DND-41 (cell line): ENCODE measurements around the gene GALNT5.
"Not testable (repeated sequence)": the region's sequence is repeated elsewhere in the genome, so short reads cannot be mapped to it uniquely, and the experiment has no call there.

Experiments
- ATAC-seq: fragments of 200-7000 bp; cut with Tn5 transposase; 3 replicates; pipeline ENCODE4 v1.9.1; 2021; ENCODE audit warnings: low read depth; ENCODE audit not compliant: insufficient read depth
- DNase-seq: peaks from one replicate; pipeline ENCODE4 v3.0.0-alpha.2; 2020
- H2AFZ ChIP-seq: 2 replicates; pipeline ENCODE4 v1.6.0; 2012; ENCODE audit warnings: low read depth, low read length
- H3K27ac ChIP-seq: 2 replicates; pipeline ENCODE4 v1.5.1; 2012; ENCODE audit warnings: low read length, inconsistent platforms
- H3K27me3 ChIP-seq: fragments of 200-600 bp; sonication (generic); 2 replicates; pipeline ENCODE4 v1.6.0; 2012; ENCODE audit warnings: low read length, mild to moderate bottlenecking, inconsistent platforms; ENCODE audit not compliant: insufficient read depth, poor library complexity
- H3K36me3 ChIP-seq: 2 replicates; pipeline ENCODE4 v1.5.1; 2012; ENCODE audit warnings: low read length, inconsistent platforms; ENCODE audit not compliant: insufficient read depth
- H3K4me1 ChIP-seq: 2 replicates; pipeline ENCODE4 v1.5.1; 2012; ENCODE audit warnings: mild to moderate bottlenecking, low read length; ENCODE audit not compliant: insufficient read depth
- H3K4me2 ChIP-seq: 2 replicates; pipeline ENCODE4 v1.6.0; 2012; ENCODE audit warnings: mild to moderate bottlenecking, moderate library complexity, low read length, inconsistent platforms; ENCODE audit not compliant: insufficient read depth
- H3K4me3 ChIP-seq, 2 experiments: fragments of 200-600 bp in 1 of 2; shearing (Covaris generic) in 1 of 2; 2 replicates each; pipeline ENCODE4 v1.5.1; 2012 to 2016; ENCODE audit warnings: inconsistent platforms in 2 of 2, low read length in 2 of 2, mild to moderate bottlenecking in 2 of 2, low read depth in 1 of 2, moderate library complexity in 1 of 2
- H3K79me2 ChIP-seq: 2 replicates; pipeline ENCODE4 v1.6.0; 2012; ENCODE audit warnings: low read length, inconsistent platforms; ENCODE audit not compliant: insufficient read depth
- H3K9ac ChIP-seq: 2 replicates; pipeline ENCODE4 v1.6.0; 2012; ENCODE audit warnings: low read depth, mild to moderate bottlenecking, inconsistent platforms, low read length, moderate library complexity
- H3K9me3 ChIP-seq: 2 replicates; pipeline ENCODE4 v1.5.1; 2012; ENCODE audit warnings: low read length, moderate library complexity, mild to moderate bottlenecking, inconsistent platforms; ENCODE audit not compliant: insufficient read depth, severe bottlenecking
- H4K20me1 ChIP-seq: 2 replicates; pipeline ENCODE4 v1.6.0; 2012; ENCODE audit warnings: low read length; ENCODE audit not compliant: insufficient read depth
- EZH2 ChIP-seq: IDR thresholded peaks from 3 replicates; pipeline ENCODE4 v1.6.1; 2012; ENCODE audit warnings: borderline replicate concordance, low read depth, mild to moderate bottlenecking, moderate library complexity, low read length, inconsistent platforms; ENCODE audit not compliant: severe bottlenecking
- TF ChIP-seq, protein P1 (sequence below): IDR thresholded peaks from 2 replicates; pipeline ENCODE4 v1.5.1; 2012; ENCODE audit warnings: borderline replicate concordance, low read length, moderate library complexity, mild to moderate bottlenecking; ENCODE audit not compliant: poor library complexity, severe bottlenecking; ENCODE audit errors: extremely low read depth

Gene GALNT5

DNA sequence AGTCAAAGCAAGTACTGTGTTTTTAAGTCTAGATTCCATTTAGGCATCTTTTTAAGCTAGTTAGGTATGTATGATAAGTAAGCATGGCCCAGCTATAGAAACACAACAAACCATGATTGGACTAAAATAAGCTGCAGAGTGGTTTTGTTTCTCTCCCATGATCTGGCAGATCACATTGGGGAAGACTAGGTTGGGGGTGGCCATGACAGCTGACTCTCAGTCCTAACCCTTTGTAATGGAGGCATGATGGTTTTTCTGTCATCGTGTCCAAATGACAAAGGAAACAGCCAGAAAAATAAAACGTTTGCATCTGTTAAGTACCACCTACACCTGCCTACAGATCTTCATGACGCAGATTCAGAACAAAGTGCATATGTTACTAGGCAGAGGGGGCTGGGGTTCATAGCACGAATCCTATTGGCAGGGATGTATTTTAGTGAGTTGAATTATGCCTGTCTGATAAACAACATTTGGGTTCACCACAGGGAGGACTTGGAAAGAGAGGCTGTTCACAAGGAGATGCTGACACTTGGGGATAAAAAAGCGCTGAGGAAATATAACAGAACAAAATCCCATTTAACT lies 33.8 kb upstream of the GALNT5 start:
- TF ChIP-seq EZH2 = no peak
- TF ChIP-seq, protein P1, sequence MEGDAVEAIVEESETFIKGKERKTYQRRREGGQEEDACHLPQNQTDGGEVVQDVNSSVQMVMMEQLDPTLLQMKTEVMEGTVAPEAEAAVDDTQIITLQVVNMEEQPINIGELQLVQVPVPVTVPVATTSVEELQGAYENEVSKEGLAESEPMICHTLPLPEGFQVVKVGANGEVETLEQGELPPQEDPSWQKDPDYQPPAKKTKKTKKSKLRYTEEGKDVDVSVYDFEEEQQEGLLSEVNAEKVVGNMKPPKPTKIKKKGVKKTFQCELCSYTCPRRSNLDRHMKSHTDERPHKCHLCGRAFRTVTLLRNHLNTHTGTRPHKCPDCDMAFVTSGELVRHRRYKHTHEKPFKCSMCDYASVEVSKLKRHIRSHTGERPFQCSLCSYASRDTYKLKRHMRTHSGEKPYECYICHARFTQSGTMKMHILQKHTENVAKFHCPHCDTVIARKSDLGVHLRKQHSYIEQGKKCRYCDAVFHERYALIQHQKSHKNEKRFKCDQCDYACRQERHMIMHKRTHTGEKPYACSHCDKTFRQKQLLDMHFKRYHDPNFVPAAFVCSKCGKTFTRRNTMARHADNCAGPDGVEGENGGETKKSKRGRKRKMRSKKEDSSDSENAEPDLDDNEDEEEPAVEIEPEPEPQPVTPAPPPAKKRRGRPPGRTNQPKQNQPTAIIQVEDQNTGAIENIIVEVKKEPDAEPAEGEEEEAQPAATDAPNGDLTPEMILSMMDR = no peak
- no peaks in the 10 kb centered on the region for H4K20me1 ChIP-seq
- no peak overlapping the region for H3K4me3 ChIP-seq
- H3K36me3 ChIP-seq = no peaks in the 10 kb centered on the region
- H3K4me1 ChIP-seq = no peaks in the 10 kb centered on the region
- no peaks in the 10 kb centered on the region for H3K9me3 ChIP-seq
- no peak overlapping the region for H3K27ac ChIP-seq
- H3K79me2 ChIP-seq = no peaks in the 10 kb centered on the region
- DNase-seq (no peak), ATAC-seq (no peak)
- H3K9ac ChIP-seq = no peak overlapping the region
- H3K4me2 ChIP-seq = no peak overlapping the region
- H3K27me3 ChIP-seq = no peaks in the 10 kb centered on the region
- no peak overlapping the region for H2AFZ ChIP-seq

DNA sequence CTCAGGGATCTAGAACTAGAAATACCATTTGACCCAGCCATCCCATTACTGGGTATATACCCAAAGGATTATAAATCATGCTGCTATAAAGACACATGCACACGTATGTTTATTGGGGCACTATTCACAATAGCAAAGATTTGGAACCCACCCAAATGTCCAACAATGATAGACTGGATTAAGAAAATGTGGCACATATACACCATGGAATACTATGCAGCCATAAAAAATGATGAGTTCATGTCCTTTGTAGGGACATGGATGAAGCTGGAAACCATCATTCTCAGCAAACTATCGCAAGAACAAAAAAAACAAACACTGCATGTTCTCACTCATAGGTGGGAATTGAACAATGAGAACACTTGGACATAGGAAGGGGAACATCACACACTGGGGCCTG lies 33.1 kb upstream of the GALNT5 start:
- H3K79me2 ChIP-seq, H3K27me3 ChIP-seq, H3K9me3 ChIP-seq, H2AFZ ChIP-seq, ATAC-seq, H3K4me3 ChIP-seq, H4K20me1 ChIP-seq, H3K4me2 ChIP-seq, DNase-seq, H3K36me3 ChIP-seq, H3K9ac ChIP-seq, H3K4me1 ChIP-seq, H3K27ac ChIP-seq: not testable (repeated sequence)

DNA sequence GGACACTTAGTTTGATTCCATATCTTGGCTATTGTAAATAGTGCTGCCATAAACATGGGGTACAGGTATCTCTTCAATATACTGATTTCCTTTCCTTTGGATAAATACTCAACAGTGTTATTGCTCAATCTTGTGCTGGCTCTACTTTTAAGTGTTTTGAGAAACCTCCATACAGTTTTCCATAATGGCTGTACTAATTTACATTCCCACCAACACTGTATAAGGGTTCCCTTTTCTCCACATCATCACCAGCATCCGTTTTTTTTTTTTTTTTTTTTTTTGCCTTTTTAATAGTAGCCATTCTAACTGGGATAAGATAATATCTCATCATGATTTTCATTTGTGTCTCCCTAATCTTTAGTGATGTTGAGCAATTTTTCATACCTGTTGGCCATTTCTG lies 29.9 kb upstream of the GALNT5 start:
- ATAC-seq = no peak
- DNase-seq = no peak
- no peak overlapping the region for H3K4me2 ChIP-seq
- H3K9me3 ChIP-seq = no peaks in the 10 kb centered on the region
- H3K36me3 ChIP-seq = no peaks in the 10 kb centered on the region
- H3K27ac ChIP-seq = no peak overlapping the region
- no peak overlapping the region for H3K9ac ChIP-seq
- H4K20me1 ChIP-seq = no peaks in the 10 kb centered on the region
- TF ChIP-seq, protein P1 = no peak
- TF ChIP-seq EZH2 = no peak
- no peak overlapping the region for H3K4me3 ChIP-seq
- no peaks in the 10 kb centered on the region for H3K79me2 ChIP-seq
- H2AFZ ChIP-seq = no peak overlapping the region
- H3K4me1 ChIP-seq = no peaks in the 10 kb centered on the region
- no peaks in the 10 kb centered on the region for H3K27me3 ChIP-seq

DNA sequence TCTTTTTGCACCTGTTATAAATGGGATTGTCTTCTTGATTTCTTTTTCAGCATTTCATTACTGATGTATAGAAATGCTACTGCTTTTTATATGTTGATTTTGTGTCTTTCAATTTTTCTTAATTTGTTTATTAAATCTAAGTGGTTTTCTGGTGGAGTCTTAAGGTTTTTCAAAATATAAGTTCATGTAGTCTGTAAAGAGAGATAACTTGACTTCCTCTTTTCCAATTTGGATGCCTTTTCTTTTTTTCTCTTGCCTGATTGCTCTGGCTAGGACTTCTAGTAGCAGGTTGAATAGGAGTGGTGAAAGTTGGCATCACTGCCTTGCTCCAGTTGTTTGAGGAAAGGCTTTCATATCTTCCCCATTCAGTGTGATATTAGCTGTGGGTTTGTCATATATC lies 28.6 kb upstream of the GALNT5 start:
- Histone ChIP-seq H3K27me3 (no peaks in the 10 kb centered on the region), H3K27ac (no peak overlapping the region), H4K20me1 (no peaks in the 10 kb centered on the region), H3K9me3 (no peaks in the 10 kb centered on the region), H2AFZ (no peak overlapping the region), H3K9ac (no peak overlapping the region), H3K79me2 (no peaks in the 10 kb centered on the region), H3K4me2 (no peak overlapping the region), H3K4me1 (no peaks in the 10 kb centered on the region), H3K36me3 (no peaks in the 10 kb centered on the region), H3K4me3 (no peak overlapping the region)
- no peak for TF ChIP-seq EZH2
- TF ChIP-seq, protein P1 = no peak
- ATAC-seq (no peak), DNase-seq (no peak)
